Measurements from ENCODE around the gene VPS13C.

- TF ChIP-seq CTCF (IDR thresholded peaks at IDR 0.05) (no peak), POLR2AphosphoS5 (IDR thresholded peaks at IDR 0.05; ENCODE audit: low read depth, low read length) (no peak), REST (IDR thresholded peaks at IDR 0.05; ENCODE audit: insufficient read depth in 1 of 2, low read depth in 2 of 2, low read length in 1 of 2) (no peak)
Observed at GRCh38 chr15:62083194-62084154, 23.2 kb upstream of the VPS13C start.
